ENCODE results near the gene LRRC45.

GRCh38 chr17:82080048-82080788 lies 57.1 kb downstream of the LRRC45 start:
- TF ChIP-seq POLR2A (IDR thresholded peaks at IDR 0.05; ENCODE audit: low read length), result no peak
- TF ChIP-seq GATA1 (IDR thresholded peaks at IDR 0.05; ENCODE audit: low read depth, low read length), result no peak
